Measurements from ENCODE around the gene ASTN2.

DNA sequence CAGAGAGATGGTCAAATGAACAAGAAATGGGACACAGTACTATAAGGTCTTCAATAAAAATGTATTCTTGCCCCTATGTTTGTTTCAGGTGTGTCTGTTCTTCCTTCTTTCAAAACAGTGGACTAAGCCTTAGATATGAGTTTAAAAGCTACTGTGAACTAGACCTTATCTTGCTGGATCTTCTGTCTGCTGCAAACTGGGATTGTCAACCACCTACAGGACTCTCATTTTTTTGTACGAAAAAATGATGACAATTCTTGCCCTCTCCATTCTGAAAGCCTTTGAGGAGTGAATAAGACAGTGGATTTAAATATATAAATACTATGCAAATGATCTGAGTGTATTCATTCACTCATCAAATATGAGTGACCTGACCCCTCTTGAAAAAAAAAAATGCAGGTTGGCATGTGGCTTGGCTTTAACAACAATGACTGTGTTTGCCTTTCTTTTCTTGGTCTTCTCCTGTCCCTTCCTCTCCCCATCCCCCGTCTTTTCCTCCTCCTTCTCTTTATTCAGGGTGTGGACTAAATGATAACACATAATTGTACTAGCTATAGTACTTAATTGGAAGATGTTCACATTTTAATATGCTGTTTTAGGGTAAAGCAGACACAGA lies 963.2 kb downstream of the ASTN2 start:
- no peak for TF ChIP-seq POLR2AphosphoS5 (IDR thresholded peaks at IDR 0.05)
- no peak for TF ChIP-seq POLR2A (IDR thresholded peaks at IDR 0.05)

Measured in spleen (tissue), 3 donors.